PC-3 (cell line): ENCODE results near the gene FBF1. TPM values are rescaled to one million over a fixed set of nuclear protein-coding genes. Genes with fewer than 3 reads are reported as not detected.

Experiments used
- ATAC-seq: fragments of 200-7000 bp; cut with Tn5 transposase; 2 replicates; pipeline ENCODE4 v1.9.1; 2020; ENCODE audit warnings: mild to moderate bottlenecking, moderate library complexity
- BruUV-seq: library from RNA; stranded (reverse); fragments of 400-500 nt; replicated peaks from 2 replicates; lab custom pipeline; 2021; lab: Mats Ljungman, UMichigan
- CTCF ChIA-PET: fragments of 300-600 bp; sonication (Branson Sonifier 250); formaldehyde crosslinking; loops from one replicate; lab custom pipeline; 2022; ENCODE audit warnings: antibody characterized with exemption; lab: Charles Lee
- POLR2A ChIA-PET: fragments of 300-600 bp; sonication (Branson Sonifier 250); formaldehyde crosslinking; loops from one replicate; lab custom pipeline; 2022; ENCODE audit warnings: antibody characterized with exemption; ENCODE audit not compliant: unreplicated experiment; lab: Charles Lee
- DNase-seq: peaks from one replicate; pipeline ENCODE4 v3.0.0-alpha.2; 2015
- H2AFZ ChIP-seq: fragments of 300-600 bp; sonication (generic); 2 replicates; pipeline ENCODE4 v1.6.0; 2016; ENCODE audit warnings: antibody characterized with exemption, low read length
- H3F3A ChIP-seq: fragments of 300-600 bp; sonication (generic); one replicate; pipeline ENCODE4 v1.6.0; 2017; ENCODE audit warnings: antibody characterized with exemption, low read length, control low read depth, mild to moderate bottlenecking; ENCODE audit not compliant: unreplicated experiment
- H3K27ac ChIP-seq: fragments of 300-600 bp; sonication (generic); 2 replicates; pipeline ENCODE4 v1.5.1; 2016; ENCODE audit warnings: mild to moderate bottlenecking, low read length
- H3K27me3 ChIP-seq: fragments of 300-600 bp; sonication (generic); 2 replicates; pipeline ENCODE4 v1.6.1; 2016; ENCODE audit warnings: low read length, mixed read lengths
- H3K36me3 ChIP-seq: fragments of 300-600 bp; sonication (generic); 2 replicates; pipeline ENCODE4 v1.6.1; 2016; ENCODE audit warnings: low read depth, mixed run types, low read length, mixed read lengths
- H3K4me1 ChIP-seq: fragments of 300-600 bp; sonication (generic); 2 replicates; pipeline ENCODE4 v1.5.1; 2016; ENCODE audit warnings: low read length; ENCODE audit not compliant: insufficient read depth
- H3K4me2 ChIP-seq: fragments of 300-600 bp; sonication (generic); 2 replicates; pipeline ENCODE4 v1.6.0; 2016; ENCODE audit warnings: low read length
- H3K4me3 ChIP-seq: fragments of 300-600 bp; sonication (generic); 2 replicates; pipeline ENCODE4 v1.5.1; 2016; ENCODE audit warnings: mild to moderate bottlenecking, low read length, mixed read lengths
- H3K79me2 ChIP-seq: fragments of 300-600 bp; sonication (generic); 2 replicates; pipeline ENCODE4 v1.6.1; 2017; ENCODE audit warnings: low read length, mixed read lengths
- H3K9ac ChIP-seq: fragments of 300-600 bp; sonication (generic); 2 replicates; pipeline ENCODE4 v1.6.0; 2016; ENCODE audit warnings: mild to moderate bottlenecking, low read length
- H3K9me2 ChIP-seq: fragments of 300-600 bp; sonication (generic); replicated peaks from 2 replicates; pipeline ENCODE4 v1.6.1; 2016; ENCODE audit warnings: mixed run types, low read length, mixed read lengths
- H3K9me3 ChIP-seq: fragments of 300-600 bp; sonication (generic); 2 replicates; pipeline ENCODE4 v1.6.1; 2016; ENCODE audit warnings: low read length, mixed read lengths
- H4K20me1 ChIP-seq: fragments of 300-600 bp; sonication (generic); 2 replicates; pipeline ENCODE4 v1.6.1; 2016; ENCODE audit warnings: low read length, mixed read lengths
- CTCF ChIP-seq: fragments of 300-600 bp; sonication (generic); conservative IDR thresholded peaks from 2 replicates; pipeline ENCODE4 v1.5.1; 2017; ENCODE audit warnings: antibody characterized with exemption, low read depth, mild to moderate bottlenecking, low read length
- EZH2 ChIP-seq: fragments of 300-600 bp; sonication (generic); IDR thresholded peaks from one replicate; pipeline ENCODE4 v1.6.1; 2017; ENCODE audit warnings: antibody characterized with exemption, mild to moderate bottlenecking, low read length; ENCODE audit not compliant: unreplicated experiment
- EZH2phosphoT487 ChIP-seq: fragments of 300-600 bp; sonication (generic); IDR thresholded peaks from 2 replicates; pipeline ENCODE4 v1.6.1; 2018; ENCODE audit warnings: mild to moderate bottlenecking, antibody characterized with exemption, low read length, borderline replicate concordance
- intact Hi-C: fragments of 100-400 bp; cut with micrococcal nuclease; formaldehyde crosslinking; loops from 2 replicates; pipeline ENCODE4 v1.9.0; 2023
- total RNA-seq: library from RNA; depleted of rRNA; stranded (reverse); fragments of >200 nt; gene quantifications from 2 replicates; pipeline ENCODE4 v1.2.3, GENCODE V29; 2014

Gene FBF1
- total RNA-seq, 1 experiment from 2014 or later, result 39.2 TPM

DNA sequence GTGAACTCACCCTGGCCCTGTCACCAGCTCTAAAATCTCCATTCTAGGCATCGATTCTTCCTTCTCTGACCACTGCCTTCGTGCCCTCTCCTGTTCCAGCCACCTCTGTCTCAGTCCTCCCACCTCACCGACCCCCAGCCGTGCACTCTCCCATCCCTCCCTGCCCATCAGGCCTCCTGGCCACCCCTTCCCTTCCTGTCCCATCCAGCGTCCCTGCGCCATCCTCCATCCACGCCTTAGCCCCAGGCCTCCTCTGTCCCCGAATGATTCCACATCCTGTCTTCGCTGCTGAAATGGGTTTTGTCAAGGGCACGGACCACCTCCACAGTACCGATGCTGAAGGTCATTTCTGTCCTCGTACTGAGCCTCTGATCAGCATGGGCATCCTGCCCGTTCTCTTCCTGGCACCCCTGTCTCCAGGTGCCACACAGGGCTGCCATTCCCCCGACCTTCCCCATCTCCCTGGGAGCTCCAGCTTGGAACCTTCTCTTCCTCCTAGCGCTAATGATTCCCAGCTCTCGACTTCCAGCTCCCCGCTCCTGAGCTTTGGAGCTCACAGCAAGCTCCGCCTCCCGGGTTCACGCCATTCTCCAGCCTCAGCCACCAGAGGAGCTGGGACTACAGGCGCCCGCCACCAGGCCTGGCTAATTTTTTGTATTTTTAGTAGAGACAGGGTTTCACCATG lies 46.7 kb downstream of the FBF1 start:
- no TSS peak for BruUV-seq
- H3K79me2 ChIP-seq, result peaks cover 30% of the 10 kb centered on the region
- peaks cover 9% of the 10 kb centered on the region for H3F3A ChIP-seq
- H3K9me2 ChIP-seq, result no peaks in the 10 kb centered on the region
- no peak for ATAC-seq
- H3K4me1 ChIP-seq, result peaks cover 14% of the 10 kb centered on the region
- no peak overlapping the region for H3K4me3 ChIP-seq
- no peak overlapping the region for H2AFZ ChIP-seq
- H3K27ac ChIP-seq, result no peak overlapping the region
- no peak overlapping the region for H3K9ac ChIP-seq
- no peaks in the 10 kb centered on the region for H4K20me1 ChIP-seq
- intact Hi-C loops, result no loop called here
- TF ChIP-seq CTCF (no peak), EZH2phosphoT487 (no peak), EZH2 (no peak)
- no peaks in the 10 kb centered on the region for H3K27me3 ChIP-seq
- no peaks in the 10 kb centered on the region for H3K9me3 ChIP-seq
- POLR2A ChIA-PET, result interaction anchor here (0.6 kb wide), 1 partner anchor 39 kb away, joined by 3 read pairs; the partner anchor contains the start of gene WBP2
- H3K4me2 ChIP-seq, result no peak overlapping the region
- no peak for DNase-seq
- H3K36me3 ChIP-seq, result peaks cover 9% of the 10 kb centered on the region; the same call in 1 of the 2 replicates
- CTCF ChIA-PET, result interaction anchor here (0.6 kb wide), 1 partner anchor 132 kb away, joined by 4 read pairs; no protein-coding TSS in a partner anchor

GRCh38 chr17:75893305-75894048 lies 47.4 kb downstream of the FBF1 start:
- CTCF ChIA-PET, result interaction anchor here (0.6 kb wide), 1 partner anchor 131 kb away, joined by 4 read pairs; no protein-coding TSS in a partner anchor
- Histone ChIP-seq H3K4me1 (peaks cover 14% of the 10 kb centered on the region), H2AFZ (no peak overlapping the region), H3K9me3 (no peaks in the 10 kb centered on the region), H4K20me1 (no peaks in the 10 kb centered on the region), H3K27me3 (no peaks in the 10 kb centered on the region), H3K4me2 (no peak overlapping the region), H3K4me3 (no peak overlapping the region), H3K79me2 (peaks cover 30% of the 10 kb centered on the region), H3F3A (peaks cover 9% of the 10 kb centered on the region), H3K9me2 (no peaks in the 10 kb centered on the region), H3K9ac (no peak overlapping the region), H3K36me3 (peaks cover 7% of the 10 kb centered on the region; the same call in 1 of the 2 replicates), H3K27ac (no peak overlapping the region)
- BruUV-seq, result no TSS peak
- TF ChIP-seq CTCF (no peak), EZH2 (no peak)
- intact Hi-C loops, result no loop called here
- POLR2A ChIA-PET, result interaction anchor here (0.6 kb wide), 1 partner anchor 38 kb away, joined by 3 read pairs; the partner anchor contains the start of gene WBP2
- DNase-seq (no peak), ATAC-seq (no peak)
